Ovary (tissue), 3 donors: ENCODE data around the gene COBL.

ENCODE experiments used
- EP300 ChIP-seq: sonication (generic); formaldehyde crosslinking; IDR thresholded peaks from one replicate; pipeline ENCODE4 v1.6.1; 2017; ENCODE audit warnings: antibody characterized with exemption
- POLR2A ChIP-seq: fragments of 450-650 bp; IDR thresholded peaks from one replicate; pipeline ENCODE4 v1.6.1; 2017; ENCODE audit warnings: antibody characterized with exemption, mild to moderate bottlenecking, moderate library complexity
- TF ChIP-seq, protein P1 (sequence below), 3 donors: fragments of 450-650 bp in 2 of 3; fragments of 200-600 bp in 1 of 3; IDR thresholded peaks; one replicate each; pipeline versions ENCODE4 v1.5.1 to v1.8.0; 2016 to 2022; ENCODE audit warnings: antibody characterized with exemption in 3 of 3, mild to moderate bottlenecking in 1 of 3
- donor health status: DM: no; HTN: no; CAD: no.

DNA sequence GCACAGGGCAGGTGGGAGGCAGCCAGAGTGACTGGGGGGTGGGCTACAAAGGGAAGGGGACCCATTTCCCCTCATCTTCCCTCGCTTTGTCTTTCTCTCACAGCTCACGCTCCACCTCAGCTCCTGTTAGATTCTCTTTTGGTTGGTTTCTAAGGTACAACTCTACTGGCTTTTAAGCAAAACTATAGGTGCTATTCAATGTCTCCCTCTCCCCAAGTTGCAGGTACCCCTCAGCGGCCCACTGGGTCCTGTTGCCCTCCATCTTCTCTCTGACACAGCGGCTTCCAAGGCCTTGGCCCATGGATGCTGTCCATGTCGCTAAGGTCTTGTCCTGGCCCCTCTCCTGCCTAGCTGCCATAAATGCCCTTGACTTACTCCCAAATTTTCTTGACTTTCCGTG, 168.4 kb downstream of the COBL start:
- TF ChIP-seq POLR2A (no peak), EP300 (no peak)
- TF ChIP-seq, protein P1, sequence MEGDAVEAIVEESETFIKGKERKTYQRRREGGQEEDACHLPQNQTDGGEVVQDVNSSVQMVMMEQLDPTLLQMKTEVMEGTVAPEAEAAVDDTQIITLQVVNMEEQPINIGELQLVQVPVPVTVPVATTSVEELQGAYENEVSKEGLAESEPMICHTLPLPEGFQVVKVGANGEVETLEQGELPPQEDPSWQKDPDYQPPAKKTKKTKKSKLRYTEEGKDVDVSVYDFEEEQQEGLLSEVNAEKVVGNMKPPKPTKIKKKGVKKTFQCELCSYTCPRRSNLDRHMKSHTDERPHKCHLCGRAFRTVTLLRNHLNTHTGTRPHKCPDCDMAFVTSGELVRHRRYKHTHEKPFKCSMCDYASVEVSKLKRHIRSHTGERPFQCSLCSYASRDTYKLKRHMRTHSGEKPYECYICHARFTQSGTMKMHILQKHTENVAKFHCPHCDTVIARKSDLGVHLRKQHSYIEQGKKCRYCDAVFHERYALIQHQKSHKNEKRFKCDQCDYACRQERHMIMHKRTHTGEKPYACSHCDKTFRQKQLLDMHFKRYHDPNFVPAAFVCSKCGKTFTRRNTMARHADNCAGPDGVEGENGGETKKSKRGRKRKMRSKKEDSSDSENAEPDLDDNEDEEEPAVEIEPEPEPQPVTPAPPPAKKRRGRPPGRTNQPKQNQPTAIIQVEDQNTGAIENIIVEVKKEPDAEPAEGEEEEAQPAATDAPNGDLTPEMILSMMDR (IDR thresholded peaks at IDR 0.05) = no peak
